Mucosa of gallbladder (tissue), 1 donor: ENCODE data around the gene WDR62. TPM values are rescaled to one million over a fixed set of nuclear protein-coding genes. Genes with fewer than 3 reads are reported as not detected.
"Not testable (repeated sequence)": the region's sequence is repeated elsewhere in the genome, so short reads cannot be mapped to it uniquely, and the experiment has no call there.

Experiments
- DNase-seq: peaks from one replicate; pipeline ENCODE4 v3.0.0-alpha.2; 2020; ENCODE audit warnings: low spot score
- total RNA-seq: library from RNA; stranded (reverse); gene quantifications from one replicate; pipeline ENCODE4 v1.2.1, GENCODE V29; 2021
- donor health status: DM: no; HTN: no; CAD: no.

The WDR62 gene
- total RNA-seq, 1 donor from 2014 or later: 1.3 TPM

DNA sequence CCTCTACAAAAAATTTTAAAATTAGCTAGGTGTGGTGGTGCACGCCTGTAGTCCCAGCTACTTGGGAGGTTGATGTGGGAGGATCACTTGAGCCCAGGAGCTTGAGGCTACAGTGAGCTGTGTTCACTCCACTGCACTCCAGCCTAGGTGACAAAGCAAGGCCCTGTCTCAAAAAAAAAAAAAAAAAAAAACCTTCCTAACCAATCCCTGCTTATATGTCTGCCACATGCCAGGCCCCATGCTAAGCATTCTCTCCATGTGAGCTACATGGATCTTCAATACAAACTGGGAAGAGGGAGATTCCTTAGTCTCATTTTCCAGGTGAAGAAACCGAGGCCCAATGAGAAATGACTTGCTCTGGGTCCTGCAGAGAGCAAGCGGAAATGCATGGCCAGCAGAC, 54.0 kb downstream of the WDR62 start:
- no peak for DNase-seq

DNA sequence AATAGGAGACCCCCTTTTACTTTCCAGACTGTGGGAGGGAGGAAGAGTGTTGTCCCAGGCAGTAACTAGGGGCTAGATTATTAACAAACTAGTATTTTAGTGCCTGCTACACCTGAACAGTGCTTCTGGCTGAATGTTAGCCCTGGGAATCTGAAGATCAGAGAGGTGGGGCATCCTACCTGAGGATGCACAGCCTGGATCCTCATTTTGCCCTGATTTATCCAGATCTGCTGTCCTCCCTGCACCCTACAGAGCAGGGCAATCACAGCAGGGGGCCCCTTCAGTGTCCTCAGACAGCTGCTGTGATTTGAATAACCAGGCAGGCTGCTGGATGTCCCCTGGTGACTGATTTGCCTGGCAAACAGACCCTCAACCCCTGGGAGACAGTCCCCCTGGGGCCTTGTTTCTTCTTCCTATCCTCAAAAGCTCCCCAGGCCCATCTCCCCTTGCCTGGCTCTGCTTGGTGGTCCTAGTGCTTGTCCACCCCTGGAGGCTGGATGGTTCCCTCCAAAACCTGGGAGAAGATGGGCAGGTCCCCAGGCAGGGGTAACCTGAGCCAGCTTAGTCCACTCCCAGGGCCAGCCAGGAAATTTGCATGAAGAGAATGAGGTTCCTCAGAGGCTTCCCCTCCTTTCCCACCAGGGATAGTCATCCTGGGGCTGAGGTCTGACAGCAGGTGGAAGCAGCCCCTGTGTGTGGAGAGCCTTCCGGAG, 55.9 kb downstream of the WDR62 start, which contains the start of gene OVOL3:
TSS of gene OVOL3 (plus strand) at position 657 of the 713 bp plus-strand sequence. CDS start 60 bp downstream, outside the sequence.
- no peak for DNase-seq

DNA sequence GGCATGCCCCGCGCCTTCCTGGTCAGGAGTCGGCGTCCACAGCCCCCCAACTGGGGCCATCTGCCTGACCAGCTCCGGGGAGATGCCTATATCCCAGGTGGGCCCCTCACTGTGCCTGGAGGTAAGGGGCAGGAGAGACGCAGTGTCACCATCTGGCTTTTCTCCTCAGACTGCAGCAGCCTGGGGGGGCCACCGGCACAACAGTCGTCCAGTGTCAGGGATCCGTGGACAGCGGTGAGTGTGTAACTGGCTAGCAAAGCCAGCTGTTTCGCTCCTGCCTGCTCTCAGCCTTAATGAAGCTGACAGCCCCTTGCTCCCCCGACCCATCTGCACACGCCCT, 56.5 kb downstream of the WDR62 start:
- DNase-seq: no peak

DNA sequence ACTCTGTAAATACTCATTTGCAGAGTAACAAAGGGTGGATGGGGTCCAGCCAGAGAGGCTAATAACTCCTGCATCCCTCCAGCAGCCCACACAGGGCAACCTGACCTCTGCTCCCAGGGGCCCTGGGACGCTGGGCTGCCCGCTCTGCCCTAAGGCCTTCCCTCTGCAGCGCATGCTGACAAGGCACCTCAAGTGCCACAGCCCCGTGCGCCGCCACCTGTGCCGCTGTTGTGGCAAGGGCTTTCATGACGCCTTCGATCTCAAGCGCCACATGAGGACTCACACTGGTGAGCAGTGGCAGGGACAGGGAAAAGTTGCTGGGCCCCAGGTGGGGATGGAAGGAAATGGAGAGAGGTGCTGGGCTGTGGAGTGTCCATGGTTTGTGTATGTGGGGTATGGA, 58.0 kb downstream of the WDR62 start:
- DNase-seq: no peak

DNA sequence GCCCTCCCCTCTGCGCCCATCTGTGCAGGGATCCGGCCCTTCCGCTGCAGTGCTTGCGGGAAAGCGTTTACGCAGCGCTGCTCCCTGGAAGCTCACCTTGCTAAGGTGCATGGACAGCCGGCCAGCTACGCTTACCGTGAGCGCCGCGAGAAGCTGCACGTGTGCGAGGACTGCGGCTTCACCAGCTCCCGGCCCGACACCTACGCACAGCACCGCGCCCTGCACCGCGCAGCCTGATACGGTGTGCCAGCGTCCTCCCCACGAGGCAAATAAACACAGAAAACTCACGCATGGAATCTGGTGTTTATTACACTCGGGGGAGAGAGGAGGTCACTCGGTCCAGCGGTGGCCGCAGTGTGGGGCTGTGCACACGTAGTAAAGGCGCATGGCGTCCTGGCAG, 58.7 kb downstream of the WDR62 start:
- DNase-seq: no peak

DNA sequence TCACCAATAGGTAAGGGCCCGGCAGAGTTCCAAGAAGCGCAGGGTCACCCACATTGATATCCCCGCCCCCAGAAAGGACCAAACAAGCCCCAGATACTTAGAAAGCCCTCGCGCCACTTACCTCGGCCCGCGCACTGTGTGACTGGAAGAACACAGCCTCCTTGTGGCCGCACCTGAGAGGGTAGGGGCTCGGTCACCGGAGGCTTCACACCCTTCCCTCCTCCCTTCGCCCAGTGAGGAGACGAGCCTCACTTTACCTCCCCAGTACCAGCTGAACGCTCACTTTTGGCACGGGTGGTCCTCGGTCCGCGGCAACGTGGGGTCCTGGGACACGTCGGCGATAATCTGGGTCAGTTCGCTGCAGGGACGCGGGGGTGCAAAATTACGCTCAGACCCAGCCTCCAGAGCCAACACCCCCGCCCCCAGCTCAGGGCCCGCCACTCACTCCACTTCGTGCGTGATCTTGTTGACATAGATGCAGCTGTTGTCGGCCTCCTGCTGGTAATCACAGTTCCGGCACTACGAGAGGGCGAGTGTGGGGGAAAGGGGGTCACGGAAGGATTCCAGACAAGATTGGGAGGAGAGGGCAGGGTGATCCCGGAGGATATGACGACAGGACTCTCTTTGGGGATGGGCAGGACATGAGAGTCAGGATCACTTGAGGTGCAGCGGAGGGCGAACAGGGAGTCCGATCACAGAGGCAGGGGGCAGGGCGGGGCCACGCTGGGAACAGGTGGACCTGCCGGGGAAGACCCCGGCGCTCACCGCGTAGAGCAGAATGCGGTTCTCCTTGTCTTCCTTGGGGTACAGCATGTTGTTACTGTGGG, 59.4 kb downstream of the WDR62 start:
- DNase-seq: no peak

DNA sequence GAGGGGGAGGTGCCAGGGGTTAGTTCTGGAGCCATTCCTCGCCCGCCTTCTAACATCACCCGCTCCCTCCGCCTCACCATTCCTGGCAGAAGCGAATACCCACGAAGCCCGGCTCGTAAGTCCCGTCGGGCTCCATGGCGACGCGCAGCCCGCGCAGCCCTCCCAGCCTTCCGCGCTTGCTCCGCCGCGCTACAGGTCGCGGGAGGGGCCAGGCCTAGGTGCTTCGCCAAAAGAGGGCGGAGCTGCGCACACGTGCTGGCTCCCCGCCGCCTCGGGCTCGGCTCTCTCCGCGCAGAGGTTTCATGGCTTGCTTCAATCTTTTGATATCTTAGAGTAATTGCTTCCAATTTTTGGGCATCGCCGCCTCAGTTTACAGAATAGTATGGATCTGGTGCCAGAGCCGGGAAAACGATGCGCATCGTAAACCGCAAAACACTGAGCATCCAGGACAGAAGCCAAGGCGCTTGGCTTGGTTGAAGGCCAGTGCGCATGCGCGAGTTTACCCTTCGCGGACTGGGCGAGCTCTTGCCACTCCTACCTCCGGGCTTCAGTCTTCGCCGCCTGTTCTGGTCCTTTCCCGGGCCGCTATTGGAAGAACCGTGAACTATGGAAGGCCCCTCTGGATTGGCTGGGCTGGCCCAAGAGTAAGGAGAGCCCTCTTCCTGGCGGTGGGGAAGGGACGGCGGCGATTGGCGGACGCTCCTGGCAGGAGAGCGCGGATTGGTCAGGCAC, 60.2 kb downstream of the WDR62 start, which contains the start of gene POLR2I:
TSS of gene POLR2I (minus strand) at position 155 of the 732 bp plus-strand sequence. CDS start at position 136, 19 bp downstream.
- peak; percentile 100 for DNase-seq

DNA sequence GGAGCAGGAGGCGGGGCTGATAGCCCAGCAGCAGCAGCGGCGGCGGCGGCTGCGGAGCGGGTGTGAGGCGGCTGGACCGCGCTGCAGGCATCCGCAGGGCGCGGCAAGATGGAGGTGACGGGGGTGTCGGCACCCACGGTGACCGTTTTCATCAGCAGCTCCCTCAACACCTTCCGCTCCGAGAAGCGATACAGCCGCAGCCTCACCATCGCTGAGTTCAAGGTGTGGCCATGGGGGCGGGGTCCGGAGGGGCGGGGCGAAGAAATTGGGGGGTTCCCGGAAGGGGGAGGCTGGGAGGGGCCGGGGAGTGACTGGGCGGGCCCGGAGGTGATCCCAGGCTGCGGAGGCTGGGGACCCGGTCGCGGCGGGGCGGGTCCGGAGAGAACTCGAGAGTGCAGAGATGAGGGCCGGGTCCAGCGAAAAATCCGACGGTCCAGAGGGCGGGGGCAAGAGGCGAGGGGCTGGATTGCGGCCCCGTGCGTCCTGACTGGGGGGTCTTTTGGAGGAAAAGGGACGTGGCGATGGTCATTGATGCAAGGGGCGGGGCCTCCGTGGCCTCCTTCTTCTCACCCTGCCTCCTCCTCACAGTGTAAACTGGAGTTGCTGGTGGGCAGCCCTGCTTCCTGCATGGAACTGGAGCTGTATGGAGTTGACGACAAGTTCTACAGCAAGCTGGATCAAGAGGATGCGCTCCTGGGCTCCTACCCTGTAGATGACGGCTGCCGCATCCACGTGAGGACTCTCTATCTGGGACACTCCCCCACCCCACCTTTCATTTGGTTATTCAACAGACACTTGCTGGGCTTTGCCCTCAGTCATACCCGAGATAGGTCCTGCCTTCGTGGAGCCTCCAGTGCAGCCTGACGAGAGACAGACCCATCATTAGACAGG, 61.0 kb downstream of the WDR62 start, which contains the start of gene TBCB:
TSS of gene TBCB (plus strand) at position 16 of the 891 bp plus-strand sequence. CDS start at position 109, 93 bp downstream.
- no peak for DNase-seq

DNA sequence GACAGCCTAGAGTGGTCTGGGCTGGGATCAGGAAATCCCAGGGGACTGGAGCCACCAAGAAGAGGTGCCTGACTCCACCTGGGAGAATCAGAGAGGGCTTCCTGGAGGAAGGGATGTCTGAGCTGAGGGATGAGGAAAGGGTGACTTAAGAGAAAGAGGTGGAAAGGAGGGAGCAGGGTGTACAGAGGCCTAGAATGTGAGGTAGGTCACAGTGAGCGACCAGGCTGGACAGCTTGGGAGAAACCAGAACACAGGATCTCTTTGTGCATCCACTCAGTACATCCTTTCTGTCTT, 61.6 kb downstream of the WDR62 start:
- no peak for DNase-seq

DNA sequence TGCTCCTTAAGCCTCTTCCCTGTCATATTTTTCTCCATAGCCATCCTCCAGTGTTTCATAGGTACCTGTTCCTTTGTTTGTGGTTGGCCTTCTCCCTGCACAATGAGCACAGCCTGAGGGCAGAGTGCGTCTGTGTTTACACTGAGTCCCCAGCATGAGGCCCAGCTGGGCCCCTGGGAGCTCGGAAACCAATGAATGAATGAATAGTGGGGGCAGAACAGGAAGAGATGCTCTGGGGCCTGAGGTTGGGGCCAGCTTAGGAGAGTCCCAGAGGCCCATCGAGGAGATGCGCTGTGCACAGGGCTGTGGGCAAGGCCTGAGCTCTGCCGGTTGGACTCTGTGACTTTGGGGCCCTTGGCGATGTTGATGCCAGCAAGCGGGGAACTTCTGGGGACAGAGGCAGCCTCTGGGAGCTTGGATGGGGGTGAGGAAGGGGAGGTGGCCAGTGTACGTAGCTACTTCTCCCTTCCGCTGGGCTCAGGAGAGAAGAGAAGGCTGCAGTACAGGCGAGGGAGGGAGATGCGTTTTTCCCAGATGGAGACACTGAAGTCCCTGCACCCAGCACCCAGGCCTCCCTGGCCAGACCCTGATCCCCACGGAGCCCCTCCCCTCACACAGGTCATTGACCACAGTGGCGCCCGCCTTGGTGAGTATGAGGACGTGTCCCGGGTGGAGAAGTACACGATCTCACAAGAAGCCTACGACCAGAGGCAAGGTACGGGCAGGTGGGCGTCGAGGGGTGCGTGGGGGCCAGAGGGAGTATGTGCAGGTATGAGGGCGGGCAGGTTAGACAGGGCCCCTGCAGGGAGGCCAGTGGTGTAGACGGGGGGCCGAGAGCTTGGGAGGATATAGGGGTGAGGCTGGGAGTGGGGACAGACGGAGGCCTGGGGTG, 65.6 kb downstream of the WDR62 start:
- no peak for DNase-seq

DNA sequence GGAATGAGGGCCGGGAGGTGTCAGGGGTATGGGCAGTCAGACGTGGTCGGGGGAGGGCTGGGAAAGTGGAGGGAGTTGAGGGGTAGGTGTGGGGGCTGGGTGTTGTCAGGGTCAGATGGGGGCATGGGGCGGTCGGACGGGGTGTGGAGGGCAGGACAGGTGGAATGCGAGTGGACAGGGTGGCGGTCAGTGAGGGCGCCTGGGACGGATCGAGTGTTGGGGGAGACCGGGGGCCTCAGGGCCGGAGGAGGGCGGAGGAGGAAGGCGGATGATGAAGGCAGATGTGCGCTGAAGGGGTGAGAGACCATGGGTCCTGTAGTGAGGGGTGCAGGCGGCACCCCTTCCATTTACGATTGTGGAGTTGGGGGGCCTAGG, 66.3 kb downstream of the WDR62 start:
- DNase-seq: no peak

DNA sequence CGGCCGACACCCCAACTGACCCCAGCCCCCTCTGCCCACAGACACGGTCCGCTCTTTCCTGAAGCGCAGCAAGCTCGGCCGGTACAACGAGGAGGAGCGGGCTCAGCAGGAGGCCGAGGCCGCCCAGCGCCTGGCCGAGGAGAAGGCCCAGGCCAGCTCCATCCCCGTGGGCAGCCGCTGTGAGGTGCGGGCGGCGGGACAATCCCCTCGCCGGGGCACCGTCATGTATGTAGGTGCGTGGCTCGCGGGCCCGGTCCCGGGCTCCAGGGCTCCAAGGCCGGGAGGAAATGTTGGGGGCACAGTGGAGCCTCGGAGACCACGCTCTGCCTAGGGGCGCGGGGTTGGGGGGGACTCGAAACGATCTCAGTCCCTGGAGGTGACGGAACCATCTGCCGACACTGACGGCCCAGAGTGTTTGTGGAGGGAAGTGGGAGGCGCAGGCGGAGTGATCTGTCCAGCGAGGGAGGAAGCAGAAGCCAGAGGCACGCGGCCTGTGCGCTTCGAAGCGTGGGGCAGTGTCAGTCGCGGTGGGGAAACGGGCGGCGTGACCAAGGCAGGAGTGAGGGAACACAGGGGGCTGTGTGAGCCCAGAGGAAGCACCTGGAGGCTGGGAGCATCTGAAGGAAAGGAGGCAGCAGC, 66.9 kb downstream of the WDR62 start:
- no peak for DNase-seq

DNA sequence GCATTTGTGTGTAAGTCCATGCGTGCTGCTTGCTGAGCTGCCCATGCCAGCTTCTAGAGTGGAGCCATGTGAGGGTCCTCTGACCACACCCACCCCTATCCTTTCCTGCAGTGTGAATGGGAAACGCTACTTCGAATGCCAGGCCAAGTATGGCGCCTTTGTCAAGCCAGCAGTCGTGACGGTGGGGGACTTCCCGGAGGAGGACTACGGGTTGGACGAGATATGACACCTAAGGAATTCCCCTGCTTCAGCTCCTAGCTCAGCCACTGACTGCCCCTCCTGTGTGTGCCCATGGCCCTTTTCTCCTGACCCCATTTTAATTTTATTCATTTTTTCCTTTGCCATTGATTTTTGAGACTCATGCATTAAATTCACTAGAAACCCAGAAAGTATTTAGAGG, 70.9 kb downstream of the WDR62 start:
- no peak for DNase-seq

DNA sequence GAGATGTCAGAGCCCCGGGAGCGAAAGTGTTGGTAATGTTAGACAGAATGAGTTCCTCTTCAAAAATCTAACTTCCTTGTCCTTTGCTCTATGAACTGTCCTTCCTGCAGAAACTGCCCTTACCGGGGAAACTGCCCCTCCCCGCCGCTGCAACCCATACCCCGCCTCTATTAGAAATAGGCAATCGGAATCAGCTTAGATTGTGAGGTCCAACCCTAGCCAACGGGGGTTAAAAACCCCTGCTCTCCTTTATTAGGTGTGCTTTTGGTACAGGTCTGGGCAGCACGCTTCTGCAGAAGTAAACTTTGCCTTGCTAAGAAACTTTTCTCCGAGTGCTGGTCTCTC, 73.7 kb downstream of the WDR62 start:
- DNase-seq: no peak

DNA sequence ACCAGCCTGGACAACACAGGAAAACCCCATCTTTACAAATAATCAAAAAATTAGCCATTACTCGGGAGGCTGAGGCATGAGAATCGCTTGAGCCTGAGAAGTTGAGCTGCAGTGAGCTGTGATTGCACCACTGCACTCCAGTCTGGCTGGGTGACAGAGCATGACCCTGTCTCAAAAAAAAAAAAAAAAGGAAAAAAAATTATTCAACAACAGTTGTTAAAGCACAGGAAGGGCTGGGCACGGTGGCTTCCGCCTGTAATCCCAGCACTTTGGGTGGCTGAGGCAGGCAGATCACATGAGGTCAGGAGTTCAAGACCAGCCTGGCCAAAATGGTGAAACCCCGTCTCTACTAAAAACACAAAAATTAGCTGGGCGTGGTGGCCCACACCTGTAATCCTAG, 76.5 kb downstream of the WDR62 start:
- DNase-seq: not testable (repeated sequence)

DNA sequence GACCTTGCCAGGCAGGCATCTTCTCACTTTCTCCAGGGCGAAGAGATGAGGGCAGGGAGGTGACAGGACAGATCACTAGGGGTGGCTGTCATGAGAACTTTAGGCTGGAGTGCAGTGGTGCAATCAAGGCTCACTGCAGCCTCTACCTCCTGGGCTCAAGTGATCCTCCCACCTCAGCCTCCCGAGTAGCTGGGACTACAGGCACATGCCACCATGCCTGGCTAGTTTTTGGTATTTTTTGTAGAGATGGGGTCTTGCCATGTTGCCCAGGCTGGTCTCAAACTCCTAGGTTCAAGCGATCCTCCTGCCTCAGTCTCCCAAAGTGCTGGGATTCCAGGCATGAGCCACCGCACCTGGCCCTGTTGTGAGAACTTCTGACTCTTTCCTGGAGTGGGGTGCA, 80.2 kb downstream of the WDR62 start:
- DNase-seq: not testable (repeated sequence)

DNA sequence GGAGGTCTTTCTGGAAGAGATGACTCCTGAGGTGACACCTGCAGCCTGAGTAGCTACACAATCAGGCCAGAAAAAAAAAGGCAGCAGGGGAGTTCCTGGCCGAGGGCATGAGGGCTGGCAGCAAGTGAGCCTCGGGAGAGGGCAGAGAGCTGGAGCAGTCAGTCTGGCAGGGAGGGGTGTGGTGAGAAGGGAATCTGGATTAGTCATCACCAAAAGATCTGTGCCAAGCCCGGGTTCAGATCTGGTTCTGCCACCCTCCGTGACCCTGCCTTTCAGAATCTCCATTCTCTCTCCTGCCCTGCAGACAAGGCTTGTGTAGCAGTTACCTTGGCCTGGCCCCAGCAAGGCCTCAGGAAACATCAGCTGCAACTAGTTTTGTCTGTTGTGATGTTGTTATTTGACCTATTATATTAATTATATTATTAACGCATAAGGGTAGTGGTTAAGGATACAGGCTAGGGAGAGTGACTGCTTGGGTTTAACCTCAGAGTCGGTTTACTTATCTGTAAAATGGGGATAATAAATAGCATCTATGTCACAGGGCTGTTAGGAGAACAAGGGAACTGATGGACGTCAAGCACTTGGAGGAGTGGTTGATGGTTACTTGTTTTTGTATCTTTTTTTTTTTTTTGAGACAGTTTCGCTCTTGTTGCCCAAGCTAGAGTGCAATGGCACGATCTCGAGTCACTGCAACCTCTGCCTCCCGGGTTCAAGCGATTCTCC, 82.4 kb downstream of the WDR62 start:
- peak; percentile 88 for DNase-seq

DNA sequence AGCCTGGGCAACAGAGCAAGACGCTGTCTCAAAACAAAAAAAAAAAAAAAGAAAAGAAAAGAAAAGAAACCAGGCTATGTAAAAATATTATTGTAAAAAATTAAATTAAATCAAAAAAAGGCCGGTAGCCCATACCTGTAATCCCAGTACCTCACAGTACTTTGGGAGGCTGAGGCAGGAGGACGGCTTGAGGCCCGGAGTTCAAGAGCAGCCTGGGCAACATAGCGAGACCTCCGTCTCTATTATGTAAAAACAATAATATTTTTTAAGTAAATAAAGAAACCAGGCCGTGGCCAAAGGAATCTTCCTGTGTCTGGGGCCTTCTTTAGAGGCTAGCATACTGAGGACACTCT, 84.4 kb downstream of the WDR62 start:
- no peak for DNase-seq

DNA sequence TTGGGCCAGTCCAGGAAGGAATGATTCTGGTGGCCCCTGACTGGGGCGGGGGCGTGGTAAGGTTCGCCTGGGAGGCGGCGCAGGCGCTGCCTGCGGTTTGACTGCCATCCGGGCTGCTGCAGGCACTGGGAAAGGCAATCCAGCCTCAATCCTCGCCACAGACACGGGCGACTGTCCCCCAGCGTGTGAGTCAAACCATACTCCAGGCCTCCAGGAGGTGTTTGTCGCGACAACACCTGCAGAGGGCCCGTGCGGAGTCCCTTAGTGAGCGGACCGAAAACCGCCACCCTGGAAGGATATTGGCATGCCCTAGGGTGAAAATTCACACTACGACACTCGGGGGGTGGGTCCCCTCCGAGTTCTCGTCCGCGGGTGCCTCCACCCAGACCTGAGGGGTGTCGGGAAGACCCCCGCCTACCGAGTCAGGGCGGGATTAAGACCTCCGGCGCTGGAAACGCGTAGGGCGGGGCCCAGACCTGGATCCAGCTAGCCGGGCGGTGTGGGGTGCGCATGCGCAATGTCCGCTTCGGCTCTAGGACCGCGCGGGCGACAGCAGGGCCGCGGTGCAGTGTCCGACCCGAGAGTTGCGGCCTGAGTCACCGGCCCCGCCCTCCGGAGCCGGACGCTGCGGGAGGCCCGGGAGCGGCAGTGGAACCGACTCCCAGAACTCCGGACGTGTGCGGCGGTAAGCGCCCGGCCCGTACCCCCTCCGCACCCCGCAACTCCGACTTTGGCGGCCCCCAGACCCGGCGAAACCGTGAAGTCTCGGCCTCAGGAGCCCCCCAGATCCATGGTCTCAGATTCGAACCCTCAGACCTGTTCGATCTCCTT, 85.0 kb downstream of the WDR62 start, which contains the start of gene CAPNS1:
TSS of gene CAPNS1 (plus strand) at position 594 of the 831 bp plus-strand sequence. CDS start 946 bp downstream, outside the sequence.
- peak; percentile 98 for DNase-seq
